GM23338 (cell line): ENCODE measurements around the gene CORO7.

Source experiments
- CTCF ChIP-seq, 2 experiments: fragments of 200-600 bp in 1 of 2; sonication (generic) in 1 of 2; conservative IDR thresholded peaks; 2 replicates each; pipeline versions ENCODE4 v1.5.1 to v1.6.1; 2016 to 2017; ENCODE audit warnings: antibody characterized with exemption in 2 of 2, low read depth in 2 of 2, mild to moderate bottlenecking in 2 of 2, moderate library complexity in 1 of 2
- EZH2 ChIP-seq: fragments of 200-600 bp; sonication (generic); IDR thresholded peaks from one replicate; pipeline ENCODE4 v1.8.0; 2017; ENCODE audit warnings: antibody characterized with exemption, mild to moderate bottlenecking, low read depth; ENCODE audit not compliant: unreplicated experiment
- EZH2phosphoT487 ChIP-seq: fragments of 200-600 bp; sonication (generic); IDR thresholded peaks from one replicate; pipeline ENCODE4 v1.8.1; 2018; ENCODE audit warnings: antibody characterized with exemption; ENCODE audit not compliant: unreplicated experiment
- JUNB ChIP-seq: IDR thresholded peaks from one replicate; pipeline ENCODE4 v1.6.1; 2016; ENCODE audit warnings: antibody characterized with exemption; ENCODE audit not compliant: unreplicated experiment
- NANOG ChIP-seq: IDR thresholded peaks from 2 replicates; pipeline ENCODE4 v1.6.1; 2016; ENCODE audit warnings: antibody characterized with exemption, borderline replicate concordance
- POLR2AphosphoS5 ChIP-seq: IDR thresholded peaks from 2 replicates; pipeline ENCODE4 v1.6.1; 2016; ENCODE audit warnings: antibody characterized with exemption, low read depth
- REST ChIP-seq: IDR thresholded peaks from one replicate; pipeline ENCODE4 v1.6.1; 2018; ENCODE audit warnings: antibody characterized with exemption; ENCODE audit not compliant: unreplicated experiment
- STAT1 ChIP-seq: IDR thresholded peaks from one replicate; pipeline ENCODE4 v1.6.1; 2016; ENCODE audit warnings: antibody characterized with exemption; ENCODE audit not compliant: unreplicated experiment
- ZNF462 ChIP-seq: fragments of 250-450 bp; sonication (Bioruptor Pico); IDR thresholded peaks from 2 replicates; pipeline ENCODE4 v1.5.0; 2020; ENCODE audit warnings: mild to moderate bottlenecking, moderate library complexity

- no peak for TF ChIP-seq CTCF (conservative IDR thresholded peaks at IDR 0.05; ENCODE audit: low read depth in 2 of 2)
- no peak for TF ChIP-seq STAT1
- no peak for TF ChIP-seq POLR2AphosphoS5
- no peak for TF ChIP-seq REST
- TF ChIP-seq EZH2, result no peak
- TF ChIP-seq JUNB, result no peak
- no peak for TF ChIP-seq ZNF462 (CRISPR knock-in tag)
- no peak for TF ChIP-seq NANOG
- TF ChIP-seq EZH2phosphoT487, result no peak
Observed at GRCh38 chr16:4385789-4386450, 30.5 kb downstream of the CORO7 start.
